GM18858 (cell line): ENCODE data around the gene ZNF655.
"Not testable (repeated sequence)": the region's sequence is repeated elsewhere in the genome, so short reads cannot be mapped to it uniquely, and the experiment has no call there.

Experiments
- ATAC-seq: cut with Tn5 transposase; IDR thresholded peaks from one replicate; pipeline ENCODE4 v1.9.1; 2021; ENCODE audit not compliant: unreplicated experiment

The ZNF655 gene

DNA sequence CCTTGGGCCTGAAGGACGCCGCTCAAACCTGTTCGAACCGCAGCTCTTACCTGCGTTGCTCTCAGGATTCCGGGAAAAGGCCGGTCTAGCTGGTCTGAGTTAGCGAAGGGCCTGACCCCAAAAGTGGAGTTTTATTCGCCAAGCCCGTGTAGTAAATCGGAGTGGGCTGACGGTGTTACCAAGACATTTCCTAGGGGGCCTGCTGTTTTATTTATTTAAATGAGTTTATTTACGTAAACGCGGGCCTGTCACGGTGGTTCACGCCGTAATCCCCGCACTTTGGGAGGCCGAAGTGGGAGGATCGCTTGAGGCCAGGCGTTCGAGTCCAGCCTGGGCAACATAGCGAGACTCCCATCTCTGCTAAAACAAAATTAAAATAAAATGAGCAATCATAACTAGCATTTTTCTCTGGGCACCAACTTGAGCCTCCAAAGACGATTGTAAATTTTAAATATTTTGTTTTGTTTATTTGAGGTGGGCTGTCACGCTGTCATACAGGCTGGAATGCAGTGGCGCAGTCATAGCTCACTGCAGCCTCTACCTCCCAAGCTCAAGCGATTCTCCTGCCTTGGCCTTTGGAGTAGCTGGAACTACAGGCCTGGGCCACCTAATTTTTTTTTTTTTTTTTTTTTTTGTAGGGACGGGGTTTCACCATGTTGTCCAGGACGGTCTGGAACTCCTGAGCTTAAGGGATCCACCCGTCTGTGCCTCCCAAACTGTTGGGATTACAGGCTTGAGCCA is 903 bp downstream of the ZNF655 start:
- no peak for ATAC-seq

- no peak for ATAC-seq
These were observed 2.6 kb downstream of the ZNF655 start for GRCh38 chr7:99560834-99561736.

DNA sequence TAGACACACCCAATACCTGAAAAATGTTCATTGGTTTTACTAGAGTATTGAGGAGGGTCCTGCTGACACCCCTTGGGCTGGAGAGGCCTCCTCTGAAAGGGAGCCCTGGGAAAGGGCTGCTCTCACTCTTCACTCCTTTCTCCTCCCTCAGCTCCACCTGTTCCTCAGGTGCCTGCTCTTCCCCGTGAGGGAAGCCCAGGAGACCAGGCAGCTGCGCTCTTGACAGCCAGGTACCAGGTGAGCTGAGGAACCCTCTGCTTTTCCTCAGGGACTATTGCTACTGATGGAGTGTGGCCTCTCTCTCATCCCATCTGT is 3.3 kb downstream of the ZNF655 start:
- ATAC-seq, result no peak

DNA sequence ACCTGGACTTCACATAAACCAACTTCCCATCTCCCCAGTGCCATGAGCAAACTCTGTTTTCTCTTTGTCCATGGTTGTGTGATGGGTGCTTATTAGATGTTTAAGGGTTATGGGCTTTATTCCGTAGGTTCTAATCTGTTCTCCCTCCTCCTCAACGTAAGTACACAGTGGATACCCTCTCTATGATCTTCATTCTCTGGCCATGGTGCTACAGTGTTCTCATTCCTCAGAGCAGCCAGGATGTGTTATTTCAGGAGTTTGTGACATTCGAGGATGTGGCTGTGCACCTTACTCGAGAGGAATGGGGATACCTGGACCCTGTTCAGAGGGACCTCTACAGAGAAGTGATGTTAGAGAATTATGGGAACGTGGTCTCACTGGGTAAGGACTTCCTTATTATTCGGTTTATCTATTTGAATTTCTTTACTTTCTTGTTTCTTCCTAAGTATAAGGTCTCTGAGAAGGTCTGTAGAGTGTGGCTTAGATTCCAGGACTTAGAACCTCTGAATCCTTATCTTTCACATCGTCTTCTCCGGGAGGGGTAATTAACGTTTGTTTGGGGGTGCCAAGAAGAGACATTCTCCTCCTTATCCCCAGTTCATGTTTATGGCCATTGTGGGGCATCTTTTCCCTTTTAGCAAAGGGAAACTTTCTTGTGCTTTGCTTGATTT is 3.8 kb downstream of the ZNF655 start:
- ATAC-seq, result no peak

- ATAC-seq, result no peak
These were observed 4.4 kb downstream of the ZNF655 start for GRCh38 chr7:99562832-99563231.

GRCh38 chr7:99563650-99564049 is 5.2 kb downstream of the ZNF655 start:
- ATAC-seq, result no peak

DNA sequence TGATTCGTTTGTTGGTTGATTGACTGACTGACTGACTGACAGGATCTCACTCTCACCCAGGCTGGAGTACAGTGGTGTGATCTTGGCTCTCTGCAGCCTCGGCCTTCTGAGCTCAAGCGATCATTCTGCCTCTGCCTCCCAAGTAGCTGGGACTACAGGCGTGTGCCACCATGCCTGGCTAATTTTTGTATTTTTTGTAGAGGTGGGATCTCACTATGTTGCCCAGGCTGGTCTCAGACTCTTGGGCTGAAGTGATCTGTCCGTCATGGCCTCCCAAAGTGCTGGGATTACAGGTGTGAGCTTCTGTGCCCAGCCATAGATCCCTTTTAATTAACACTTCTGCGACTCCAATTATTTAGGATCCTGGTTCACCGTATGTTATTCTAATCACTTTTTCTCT is 10.3 kb downstream of the ZNF655 start:
- not testable (repeated sequence) for ATAC-seq

GRCh38 chr7:99571768-99572167 is 13.3 kb downstream of the ZNF655 start:
- no peak for ATAC-seq

DNA sequence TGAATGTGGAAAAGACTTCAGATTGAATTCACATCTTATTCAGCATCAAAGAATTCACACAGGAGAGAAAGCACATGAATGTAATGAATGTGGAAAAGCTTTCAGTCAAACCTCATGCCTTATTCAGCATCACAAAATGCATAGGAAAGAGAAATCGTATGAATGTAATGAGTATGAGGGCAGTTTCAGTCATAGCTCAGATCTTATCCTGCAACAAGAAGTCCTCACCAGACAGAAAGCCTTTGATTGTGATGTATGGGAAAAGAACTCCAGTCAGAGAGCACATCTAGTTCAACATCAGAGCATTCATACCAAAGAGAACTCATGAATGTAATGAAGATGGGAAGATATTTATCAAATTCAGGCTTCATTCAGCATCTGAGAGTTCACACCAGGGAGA is 14.8 kb downstream of the ZNF655 start:
- ATAC-seq, result no peak

DNA sequence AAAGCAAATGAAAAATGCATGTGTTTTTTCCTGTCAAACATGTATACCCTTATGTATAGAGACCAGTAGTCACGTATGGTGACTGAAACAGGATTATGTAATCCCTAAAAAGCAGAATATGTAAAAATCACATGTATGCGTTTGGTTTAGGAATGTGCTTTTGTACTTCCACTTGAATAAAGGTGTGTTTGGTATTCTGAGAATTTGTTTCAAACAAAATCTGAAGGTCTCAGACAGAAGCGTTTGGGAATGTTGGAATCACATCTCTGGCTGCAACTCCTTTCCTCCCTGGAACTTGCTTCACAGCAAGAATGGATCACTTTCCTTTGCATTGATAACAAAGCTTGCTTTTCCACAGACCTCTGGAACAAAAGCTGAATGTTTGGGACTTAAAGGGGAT is 17.8 kb downstream of the ZNF655 start:
- no peak for ATAC-seq

DNA sequence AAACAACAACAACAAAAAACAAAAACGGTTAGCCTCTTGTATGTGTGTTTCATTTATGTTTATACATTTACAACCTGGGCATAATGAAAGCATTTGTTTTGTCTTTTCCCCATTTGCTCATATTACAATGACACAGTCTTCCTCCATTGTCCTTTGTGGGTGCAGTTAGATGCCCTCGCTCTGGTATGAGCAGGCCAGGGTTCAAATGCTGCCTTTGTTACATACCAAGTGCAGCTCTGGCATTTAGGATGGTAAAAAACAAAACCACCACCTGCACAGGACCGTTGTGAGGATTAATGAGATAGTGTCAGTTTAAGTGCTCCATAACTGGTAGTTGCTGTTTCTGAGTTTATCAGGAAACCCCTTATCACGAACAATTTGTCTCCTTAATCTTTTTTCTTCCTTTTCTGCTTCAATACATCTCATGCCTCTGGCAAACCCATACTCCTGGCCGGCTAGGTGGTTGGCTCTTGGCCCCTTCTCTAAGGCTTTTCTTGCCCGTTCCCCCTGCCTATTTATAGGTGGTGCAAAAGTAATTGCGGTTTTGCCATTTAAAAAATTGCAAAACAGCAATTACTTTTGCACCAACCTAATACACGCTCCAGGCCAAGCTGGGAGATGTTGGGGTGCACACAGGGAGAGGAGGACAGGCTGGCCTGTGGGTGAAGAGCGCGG is 21.0 kb downstream of the ZNF655 start:
- no peak for ATAC-seq

GRCh38 chr7:99579956-99580777 is 21.7 kb downstream of the ZNF655 start:
- ATAC-seq, result no peak

DNA sequence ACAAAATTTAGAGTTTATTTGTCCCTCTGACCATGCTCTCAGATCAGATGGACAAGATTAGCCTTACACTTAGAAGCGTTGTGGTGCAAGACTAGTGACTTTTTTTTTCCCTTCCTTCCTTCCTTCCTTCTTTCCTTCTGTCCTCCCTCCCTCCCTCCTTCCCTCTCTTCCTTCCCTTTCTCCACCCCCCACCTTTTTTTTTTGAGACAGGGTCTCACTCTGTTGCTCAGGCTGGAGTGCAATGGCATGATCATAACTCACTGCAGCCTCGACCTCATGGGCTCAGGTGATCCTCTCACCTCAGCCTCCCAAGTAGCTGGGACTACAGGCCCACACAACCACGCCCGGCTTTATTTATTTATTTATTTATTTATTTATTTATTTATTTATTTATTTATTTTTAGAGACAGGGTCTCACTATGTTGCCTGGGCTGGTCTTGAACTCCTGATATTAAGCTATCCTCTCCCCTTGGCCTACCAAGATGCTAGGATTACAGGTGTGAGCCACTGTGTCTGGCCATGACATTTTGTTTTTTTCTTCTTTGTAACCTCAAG is 22.4 kb downstream of the ZNF655 start:
- not testable (repeated sequence) for ATAC-seq

- no peak for ATAC-seq
These were observed 30.4 kb downstream of the ZNF655 start for GRCh38 chr7:99588868-99589267.

DNA sequence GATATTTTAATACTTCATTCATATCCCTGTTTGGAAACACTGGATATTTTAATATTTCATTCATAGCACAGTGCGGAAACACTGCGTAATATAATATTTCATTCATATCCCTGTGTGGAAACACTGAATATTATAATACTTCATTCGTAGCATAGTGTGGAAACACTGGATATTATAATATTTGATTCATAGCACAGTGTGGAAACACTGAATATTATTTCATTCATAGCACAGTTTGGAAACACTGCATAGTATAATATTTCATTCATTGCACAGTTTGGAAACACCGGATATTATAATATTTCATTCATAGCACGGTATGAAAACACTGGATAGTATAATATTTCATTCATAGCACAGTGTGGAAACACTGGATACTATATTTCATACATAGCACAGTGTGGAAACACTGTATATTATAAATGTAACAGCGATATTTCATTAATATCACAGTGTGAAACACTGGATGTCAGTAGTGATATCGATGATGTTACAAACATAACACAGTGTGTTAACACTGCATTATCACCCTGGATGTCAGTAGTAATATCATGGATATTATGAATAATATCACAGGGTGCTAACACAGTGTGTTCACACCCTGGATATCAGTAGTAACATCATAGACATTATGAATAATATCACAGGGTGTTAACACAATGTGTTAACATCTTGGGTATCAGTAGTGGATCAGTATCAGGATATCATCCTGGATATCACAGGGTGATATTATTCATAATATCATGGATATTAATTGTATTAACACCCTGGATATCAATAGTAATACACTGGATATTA is 36.7 kb downstream of the ZNF655 start:
- no peak for ATAC-seq

DNA sequence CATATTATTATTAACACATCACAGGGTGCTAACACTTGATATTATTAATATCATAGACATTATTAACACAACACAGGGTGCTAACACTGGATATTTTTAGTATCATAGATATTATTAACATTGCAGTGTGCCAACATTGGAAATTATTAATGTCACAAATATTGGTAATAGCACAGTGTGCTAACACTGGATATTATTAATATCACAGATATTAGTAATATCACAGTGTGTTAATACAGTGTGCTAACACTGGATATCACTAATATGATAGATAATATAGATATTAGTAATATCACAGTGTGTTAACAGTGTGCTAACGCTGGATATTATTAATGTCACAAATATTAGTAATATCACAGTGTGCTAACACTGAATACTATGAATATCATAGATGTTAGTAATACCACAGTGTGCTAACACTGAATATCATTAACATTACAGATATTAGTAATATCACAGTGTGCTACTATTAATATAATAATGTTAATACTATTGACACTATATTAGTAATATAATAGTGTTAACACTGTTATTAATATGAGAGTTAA is 38.0 kb downstream of the ZNF655 start:
- ATAC-seq, result no peak

DNA sequence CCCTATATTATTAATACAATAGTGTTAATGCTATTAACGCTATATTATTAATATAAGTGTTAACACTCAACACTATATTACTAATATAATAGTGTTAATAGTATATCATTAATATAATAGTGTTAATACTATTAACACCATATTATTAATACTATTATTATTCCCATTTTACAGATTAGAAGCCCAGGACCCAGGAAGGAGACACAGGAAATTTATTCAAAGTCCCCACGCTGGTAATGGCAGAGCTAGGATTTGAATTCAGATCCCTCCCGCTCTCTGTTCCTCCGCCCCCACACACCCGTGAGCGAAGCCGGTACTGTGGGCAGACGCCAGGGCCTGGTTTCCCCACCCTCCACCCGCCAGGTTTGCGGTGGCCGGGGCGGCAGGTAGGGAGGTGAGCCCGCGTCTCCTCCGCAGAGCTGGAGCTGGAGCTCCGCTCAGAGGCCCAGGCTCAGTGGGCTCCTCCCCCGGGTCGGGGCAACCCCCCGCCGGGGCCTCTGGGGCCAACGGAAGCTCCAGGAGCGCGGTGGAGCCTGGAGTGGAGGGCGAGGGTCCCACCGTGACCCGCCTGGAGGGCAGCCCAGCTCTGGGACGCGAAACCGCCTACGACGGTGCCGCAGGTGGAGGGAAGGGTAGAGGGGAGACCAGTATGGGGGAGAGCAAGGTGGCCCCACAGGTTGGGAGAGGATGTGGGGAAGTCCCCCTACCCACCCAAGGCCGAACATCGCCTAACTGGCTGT is 39.5 kb downstream of the ZNF655 start, which contains the start of gene TMEM225B:
Gene TMEM225B, plus strand, starts transcription at position 506 of the 740 bp plus-strand sequence. CDS start 6,122 bp downstream, outside the sequence.
- ATAC-seq, result no peak

DNA sequence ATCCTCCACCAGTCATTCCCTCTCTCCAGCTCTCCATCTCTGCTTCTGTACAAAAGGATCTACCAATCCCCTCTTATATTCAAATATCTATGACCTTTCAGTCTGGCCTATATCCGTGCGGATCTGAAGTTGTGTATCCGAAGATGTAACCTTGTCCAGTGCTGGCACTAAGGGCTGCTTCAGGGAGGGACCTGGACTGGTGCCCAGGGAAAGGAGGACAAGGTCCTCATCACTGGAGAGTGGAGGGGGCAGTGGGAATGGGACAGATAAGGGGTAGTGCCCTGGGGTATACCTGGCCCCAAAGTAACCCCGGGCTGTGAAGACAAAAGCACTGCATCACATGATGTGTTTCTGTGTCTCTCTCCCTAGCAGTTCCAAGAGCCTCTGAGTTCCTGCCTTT is 41.4 kb downstream of the ZNF655 start:
- ATAC-seq, result no peak
